K562 (cell line): Measurements from ENCODE around the gene EME1. TPM values are rescaled to one million over a fixed set of nuclear protein-coding genes. Genes with fewer than 3 reads are reported as not detected.

Experiments used
- ATAC-seq: fragments of 200-7000 bp; cut with Tn5 transposase; 3 replicates; pipeline ENCODE4 v1.9.1; 2020; ENCODE audit warnings: moderate library complexity
- BruUV-seq: library from RNA; stranded (reverse); fragments of 400-500 nt; replicated peaks from 2 replicates; lab custom pipeline; 2021; lab: Mats Ljungman, UMichigan
- CTCF ChIA-PET: fragments of 300-600 bp; formaldehyde crosslinking; extraction: SDS; loops from one replicate; lab custom pipeline; 2021; ENCODE audit warnings: low intra/inter-chr PET ratio; lab: Yijun Ruan, JAX
- POLR2A ChIA-PET: fragments of 300-600, 350-650 bp; sonication (Branson Sonifier 250); formaldehyde crosslinking; extraction: SDS; loops from one replicate; lab custom pipeline; 2021; ENCODE audit warnings: antibody characterized with exemption, inconsistent platforms; lab: Yijun Ruan, JAX
- DNase-seq, 4 experiments: peaks; one replicate each; pipeline versions ENCODE4 v3.0.0 to v3.0.0-alpha.2; 2011 to 2018; ENCODE audit warnings: low spot score in 3 of 4, mixed read lengths in 3 of 4; ENCODE audit errors: extremely low read depth in 1 of 4
- FAIRE-seq: peaks from 2 replicates; lab custom pipeline; 2011; peaks lifted over from hg19 to GRCh38; lab: Jason Lieb, UNC
- H2AFZ ChIP-seq: 2 replicates; pipeline ENCODE4 v1.6.0; 2011; ENCODE audit warnings: low read depth, low read length, control low read depth, inconsistent platforms
- H3K27ac ChIP-seq: fragments of 200-600 bp; 3 replicates; pipeline ENCODE4 v1.8.0; 2011; ENCODE audit warnings: low read depth, mild to moderate bottlenecking, control low read depth, inconsistent platforms, low read length, moderate library complexity, mixed read lengths; ENCODE audit errors: extremely low read depth
- H3K27me3 ChIP-seq, 2 experiments: fragments of 300-600 bp in 1 of 2; 2 replicates in 1 of 2; 3 replicates in 1 of 2; pipeline versions ENCODE4 v1.6.0 to v1.8.0; 2011; ENCODE audit warnings: inconsistent platforms in 2 of 2, low read length in 2 of 2, mild to moderate bottlenecking in 1 of 2, mixed read lengths in 1 of 2, moderate library complexity in 1 of 2; ENCODE audit not compliant: control insufficient read depth in 2 of 2, insufficient read depth in 2 of 2
- H3K36me3 ChIP-seq: fragments of 300-600 bp; 3 replicates; pipeline ENCODE4 v1.8.0; 2011; ENCODE audit warnings: mild to moderate bottlenecking, low read length, inconsistent platforms; ENCODE audit not compliant: control insufficient read depth, insufficient read depth
- H3K4me1 ChIP-seq, 2 experiments: fragments of 200-600 bp in 1 of 2; replicated peaks in 1 of 2; 2 replicates in 1 of 2; 3 replicates in 1 of 2; pipeline versions ENCODE4 v1.5.1 to v1.8.0; 2011; ENCODE audit warnings: inconsistent platforms in 2 of 2, low read length in 2 of 2, mild to moderate bottlenecking in 1 of 2, mixed read lengths in 1 of 2, moderate library complexity in 1 of 2; ENCODE audit not compliant: control insufficient read depth in 2 of 2, insufficient read depth in 2 of 2
- H3K4me2 ChIP-seq: 2 replicates; pipeline ENCODE4 v1.6.1; 2011; ENCODE audit warnings: low read length, control low read depth, inconsistent platforms, mixed read lengths; ENCODE audit not compliant: insufficient read depth
- H3K4me3 ChIP-seq: fragments of 200-600 bp; sonication (generic), shearing (Covaris generic); 2 replicates; pipeline ENCODE4 v1.5.1; 2016; ENCODE audit warnings: control low read depth, inconsistent platforms
- H3K79me2 ChIP-seq: fragments of 200-600 bp; 3 replicates; pipeline ENCODE4 v1.8.0; 2011; ENCODE audit warnings: low read length, inconsistent platforms; ENCODE audit not compliant: control insufficient read depth, insufficient read depth
- H3K9ac ChIP-seq, 2 experiments: 2 replicates each; pipeline versions ENCODE4 v1.6.0 to v1.6.1; 2011; ENCODE audit warnings: low read depth in 2 of 2, low read length in 2 of 2, control low read depth in 1 of 2, inconsistent platforms in 1 of 2, mild to moderate bottlenecking in 1 of 2, mixed read lengths in 1 of 2; ENCODE audit not compliant: insufficient read depth in 1 of 2
- H3K9me1 ChIP-seq: one replicate; pipeline ENCODE4 v1.6.0; 2011; ENCODE audit warnings: inconsistent platforms, mild to moderate bottlenecking, low read length, moderate library complexity; ENCODE audit not compliant: control insufficient read depth, insufficient read depth
- H3K9me3 ChIP-seq: replicated peaks from 2 replicates; pipeline ENCODE4 v1.5.1; 2011; ENCODE audit warnings: low read depth, low read length, inconsistent platforms; ENCODE audit not compliant: control insufficient read depth, insufficient read depth
- H4K20me1 ChIP-seq: replicated peaks from 2 replicates; pipeline ENCODE4 v1.6.1; 2011; ENCODE audit warnings: low read length, inconsistent platforms, mixed read lengths; ENCODE audit not compliant: control insufficient read depth, insufficient read depth
- CREB3L1 ChIP-seq: fragments of 450-650 bp; IDR thresholded peaks from 2 replicates; pipeline ENCODE4 v1.6.1; 2014; ENCODE audit warnings: low read depth, mild to moderate bottlenecking, moderate library complexity, borderline replicate concordance
- MAFK ChIP-seq: IDR thresholded peaks from 2 replicates; pipeline ENCODE4 v1.6.1; 2011; ENCODE audit warnings: low read length, improper control_type of control experiment
- POLR2G ChIP-seq: fragments of 200-400 bp; formaldehyde crosslinking; IDR thresholded peaks from 2 replicates; pipeline ENCODE4 v1.6.1; 2017; ENCODE audit warnings: low read depth, mild to moderate bottlenecking, antibody characterized with exemption, low read length, moderate library complexity
- ZNF347 ChIP-seq: fragments of 450-650 bp; formaldehyde crosslinking; IDR thresholded peaks from 2 replicates; pipeline ENCODE4 v1.4.0; 2020; ENCODE audit warnings: low read depth, mild to moderate bottlenecking, moderate library complexity
- WGBS: fragments of 100-300 bp; shearing (Covaris generic); methylation state at CpG from one replicate; pipeline ENCODE4 v1.1.6; 2016; ENCODE audit warnings: low coverage, mixed read lengths; ENCODE audit not compliant: insufficient coverage; ENCODE audit errors: missing lambda C conversion rate; 5-methylcytosine and 5-hydroxymethylcytosine counted together
- in situ Hi-C: fragments of 300-500 bp; cut with MboI; formaldehyde crosslinking; loops from 4 replicates; pipeline ENCODE4 v1.15.0; 2018; ENCODE audit warnings: inconsistent platforms, mixed read lengths
- intact Hi-C: fragments of 100-400 bp; cut with micrococcal nuclease; formaldehyde crosslinking; loops from 2 replicates; pipeline ENCODE4 v1.14.2; 2022
- polyA plus RNA-seq, 8 experiments: library from polyadenylated mRNA; depleted of rRNA in 4 of 8; stranded (reverse) in 5 of 8; unstranded in 3 of 8; fragments of >200 nt; fragmentation: Nextera tagmentation in 2 of 8; fragmentation: Illumina TruSeq in 1 of 8; extraction: Ambion mirVana in 2 of 8; extraction: Trizol in 1 of 8; gene quantifications; 2 replicates each; pipeline versions ENCODE4 v1.2.1 to v1.2.3, GENCODE V29; 2011 to 2014; ENCODE audit warnings: inconsistent platforms in 1 of 8, missing spikeins in 1 of 8
- total RNA-seq, 7 experiments: library from RNA; depleted of rRNA in 6 of 7; stranded (reverse); fragments of >200 nt in 6 of 7; fragmentation: Illumina TruSeq in 2 of 7; extraction: Trizol in 2 of 7; gene quantifications; 2 replicates each; pipeline versions ENCODE4 v1.2.1 to v1.2.3, GENCODE V29; 2011 to 2021; ENCODE audit warnings: low replicate concordance in 1 of 7

The EME1 gene
- total and polyA plus RNA-seq, 9 of the 15 experiments (the other 6 are each of a cell fraction or from before 2014, with no cell fraction given), result 14.6 to 44.1 (median 24.0) TPM

DNA sequence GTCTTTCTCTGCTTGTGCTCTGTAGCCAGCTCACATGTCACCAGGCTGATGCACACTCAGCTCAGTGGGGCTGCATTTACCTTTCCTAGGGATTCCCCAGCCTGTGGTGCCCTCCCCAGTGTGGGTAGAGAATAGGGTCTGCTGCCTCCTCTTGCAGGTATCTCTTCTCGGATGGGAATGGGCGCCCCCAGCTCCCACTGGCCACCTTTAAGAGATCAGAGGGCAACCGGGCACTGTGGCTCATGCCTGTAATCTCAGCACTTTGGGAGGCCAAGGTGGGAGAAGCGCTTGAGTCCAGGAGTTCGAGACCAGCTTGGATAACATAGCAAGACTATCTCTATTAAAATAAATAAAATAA lies 23.8 kb upstream of the EME1 start:
- CTCF ChIA-PET, result no interaction called here
- ATAC-seq, result no peak
- no TSS peak for BruUV-seq
- Histone ChIP-seq H3K36me3 (peaks cover 10% of the 10 kb centered on the region; the same call in 1 of the 3 replicates), H3K79me2 (peaks cover 18% of the 10 kb centered on the region), H3K4me2 (no peak overlapping the region), H3K27me3 (no peaks in the 10 kb centered on the region; a peak in 1 of 5 replicates), H3K9ac (no peak overlapping the region), H3K9me1 (peaks cover 3% of the 10 kb centered on the region), H3K9me3 (no peaks in the 10 kb centered on the region), H3K4me1 (peaks cover 8 to 35% of the 10 kb centered on the region in 2 experiments; a peak in 4 of 5 replicates), H3K27ac (no peak overlapping the region), H3K4me3 (no peak overlapping the region), H2AFZ (no peak overlapping the region), H4K20me1 (no peaks in the 10 kb centered on the region; the same call in 1 of the 2 replicates)
- POLR2A ChIA-PET, result interaction anchor here (0.5 to 1.2 kb wide), 5 partner anchors 9 to 29 kb away, joined by 3 to 5 read pairs (median 3); no protein-coding TSS in a partner anchor
- TF ChIP-seq CREB3L1 (no peak), MAFK (no peak), ZNF347 (no peak), POLR2G (0 out of 2 replicates have a peak, but pooled peaks have one; percentile 9)
- in situ Hi-C loops (no loop called here), intact Hi-C loops (no loop called here)
- no peak for DNase-seq
- WGBS, result 89% methylated on average over 5 of the region's 5 CpGs
- FAIRE-seq, result no peak
